ENCODE results near the gene FRAT1.
A peak's percentile ranks its signal among the peaks of the same experiment; 100 is the strongest.

FRAT1 gene

GRCh38 chr10:97355571-97355975 is 36.5 kb downstream of the FRAT1 start:
- Mint-ChIP-seq H3K4me3 (peak overlapping the region in 1 of 2 donors; percentile 25), H3K27ac (peak overlapping the region; percentile 60 to 78), H3K27me3 (no peaks in the 10 kb centered on the region), H3K9me3 (no peaks in the 10 kb centered on the region), H3K4me1 (ENCODE audit: low read depth in 2 of 2) (peaks cover 8 to 11% of the 10 kb centered on the region in 2 donors), H3K36me3 (ENCODE audit: insufficient read depth) (peaks cover 10% of the 10 kb centered on the region)
- DNase-seq (peak in 1 of 3 experiments; percentile 17), ATAC-seq (replicated peaks) (no peak)

- H3K4me3 Mint-ChIP-seq, result peak overlapping the region in 1 of 2 donors; percentile 25
- peak overlapping the region; percentile 60 to 78 for H3K27ac Mint-ChIP-seq
- peaks cover 10% of the 10 kb centered on the region for H3K36me3 Mint-ChIP-seq (ENCODE audit: insufficient read depth)
- DNase-seq (peak; percentile 13 to 28 (median 16)), ATAC-seq (replicated peaks) (peak; percentile 82)
- peaks cover 8 to 11% of the 10 kb centered on the region in 2 donors for H3K4me1 Mint-ChIP-seq (ENCODE audit: low read depth in 2 of 2)
- no peaks in the 10 kb centered on the region for H3K9me3 Mint-ChIP-seq
- no peaks in the 10 kb centered on the region for H3K27me3 Mint-ChIP-seq
Observed at GRCh38 chr10:97356318-97356914, 37.3 kb downstream of the FRAT1 start.

GRCh38 chr10:97356918-97357317 is 37.8 kb downstream of the FRAT1 start:
- H3K9me3 Mint-ChIP-seq, result no peaks in the 10 kb centered on the region
- H3K27ac Mint-ChIP-seq, result peak overlapping the region in 1 of 2 donors; percentile 69
- H3K4me3 Mint-ChIP-seq, result no peak overlapping the region
- peaks cover 8 to 11% of the 10 kb centered on the region in 2 donors for H3K4me1 Mint-ChIP-seq (ENCODE audit: low read depth in 2 of 2)
- ATAC-seq (replicated peaks) (no peak), DNase-seq (no peak)
- peaks cover 10% of the 10 kb centered on the region for H3K36me3 Mint-ChIP-seq (ENCODE audit: insufficient read depth)
- no peaks in the 10 kb centered on the region for H3K27me3 Mint-ChIP-seq

DNA sequence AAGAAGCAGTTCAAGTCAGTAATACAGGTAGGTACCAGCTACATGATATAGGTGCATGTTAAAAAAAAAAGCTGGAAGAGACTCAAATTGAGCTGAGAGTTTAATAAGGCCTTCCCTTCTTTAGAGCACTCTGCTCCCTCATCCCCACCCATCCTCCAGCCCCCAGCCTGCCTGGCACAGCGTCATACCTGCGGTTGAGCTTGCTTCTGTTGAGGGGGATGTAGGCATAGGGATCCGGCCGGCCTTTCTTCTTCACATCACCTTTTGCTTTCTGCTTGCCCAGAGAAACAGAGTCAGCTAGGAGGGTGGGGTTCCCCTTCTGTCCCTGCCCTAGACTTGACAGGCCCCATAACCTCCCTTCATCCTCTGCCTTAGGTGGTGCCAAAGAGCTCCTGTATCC is 39.3 kb downstream of the FRAT1 start:
- H3K9me3 Mint-ChIP-seq, result no peaks in the 10 kb centered on the region
- H3K27ac Mint-ChIP-seq, result peak overlapping the region; percentile 41 to 69
- no peaks in the 10 kb centered on the region for H3K27me3 Mint-ChIP-seq
- peaks cover 8 to 11% of the 10 kb centered on the region in 2 donors for H3K4me1 Mint-ChIP-seq (ENCODE audit: low read depth in 2 of 2)
- H3K36me3 Mint-ChIP-seq (ENCODE audit: insufficient read depth), result peaks cover 10% of the 10 kb centered on the region
- no peak overlapping the region for H3K4me3 Mint-ChIP-seq
- ATAC-seq (replicated peaks) (no peak), DNase-seq (no peak)

DNA sequence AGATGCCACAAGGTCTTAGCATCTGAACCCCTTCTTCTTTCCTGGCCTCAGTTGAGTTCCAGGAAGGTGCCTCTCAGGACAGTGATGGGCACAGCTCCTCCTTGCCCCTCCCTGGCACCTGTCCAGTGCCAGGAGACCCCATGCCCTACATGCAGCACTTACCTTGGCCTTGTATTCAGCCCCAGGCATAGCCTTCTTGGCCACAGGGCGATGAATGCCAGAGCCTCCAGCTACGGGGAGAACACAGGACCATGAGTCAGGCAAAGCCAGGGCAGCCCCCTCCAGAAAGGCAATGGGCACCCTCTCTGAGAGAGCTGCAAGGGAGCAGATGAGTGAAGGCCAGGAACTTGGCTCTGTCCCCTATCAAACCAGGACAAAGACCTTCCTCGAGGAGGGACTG is 39.7 kb downstream of the FRAT1 start:
- no peaks in the 10 kb centered on the region for H3K9me3 Mint-ChIP-seq
- no peak overlapping the region for H3K4me3 Mint-ChIP-seq
- H3K27ac Mint-ChIP-seq, result peak overlapping the region; percentile 41 to 69

GRCh38 chr10:97360705-97361536 is 41.9 kb downstream of the FRAT1 start:
- Mint-ChIP-seq H3K27ac (peak overlapping the region; percentile 55 to 75), H3K36me3 (ENCODE audit: insufficient read depth) (peaks cover 19% of the 10 kb centered on the region), H3K9me3 (no peaks in the 10 kb centered on the region), H3K27me3 (no peaks in the 10 kb centered on the region), H3K4me3 (no peak overlapping the region), H3K4me1 (ENCODE audit: low read depth in 2 of 2) (peaks cover 3 to 6% of the 10 kb centered on the region in 2 donors)
- ATAC-seq (replicated peaks) (no peak), DNase-seq (no peak)

More for the DNA sequence above, 39.7 kb downstream of the FRAT1 start:
- peaks cover 8 to 11% of the 10 kb centered on the region in 2 donors for H3K4me1 Mint-ChIP-seq (ENCODE audit: low read depth in 2 of 2)
- H3K27me3 Mint-ChIP-seq, result no peaks in the 10 kb centered on the region
- no peak for ATAC-seq (replicated peaks)
- no peak for DNase-seq
- peaks cover 10% of the 10 kb centered on the region for H3K36me3 Mint-ChIP-seq (ENCODE audit: insufficient read depth)

DNA sequence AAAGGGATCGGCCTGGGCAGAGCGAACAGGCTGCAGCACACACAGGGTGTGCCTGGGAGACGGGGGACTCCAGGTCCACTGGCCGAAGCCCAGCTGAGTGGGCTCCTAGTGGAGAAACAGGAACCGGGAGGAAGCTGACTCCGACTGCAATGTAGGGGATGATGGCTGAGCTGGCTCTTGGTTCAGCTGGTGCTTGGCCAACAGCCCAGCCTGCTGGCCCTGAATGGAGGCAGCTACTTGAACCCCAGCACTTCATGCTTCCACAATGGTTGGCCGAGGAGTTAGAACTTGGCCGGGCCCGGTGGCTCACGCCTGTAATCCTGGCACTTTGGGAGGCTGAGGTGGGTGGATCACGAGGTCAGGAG is 42.4 kb downstream of the FRAT1 start:
- no peak overlapping the region for H3K27ac Mint-ChIP-seq
- DNase-seq (no peak), ATAC-seq (replicated peaks) (no peak)
- peaks cover 21% of the 10 kb centered on the region for H3K36me3 Mint-ChIP-seq (ENCODE audit: insufficient read depth)
- H3K4me1 Mint-ChIP-seq (ENCODE audit: low read depth in 2 of 2), result no peaks in the 10 kb centered on the region
- H3K9me3 Mint-ChIP-seq, result no peaks in the 10 kb centered on the region
- no peak overlapping the region for H3K4me3 Mint-ChIP-seq
- H3K27me3 Mint-ChIP-seq, result no peaks in the 10 kb centered on the region

DNA sequence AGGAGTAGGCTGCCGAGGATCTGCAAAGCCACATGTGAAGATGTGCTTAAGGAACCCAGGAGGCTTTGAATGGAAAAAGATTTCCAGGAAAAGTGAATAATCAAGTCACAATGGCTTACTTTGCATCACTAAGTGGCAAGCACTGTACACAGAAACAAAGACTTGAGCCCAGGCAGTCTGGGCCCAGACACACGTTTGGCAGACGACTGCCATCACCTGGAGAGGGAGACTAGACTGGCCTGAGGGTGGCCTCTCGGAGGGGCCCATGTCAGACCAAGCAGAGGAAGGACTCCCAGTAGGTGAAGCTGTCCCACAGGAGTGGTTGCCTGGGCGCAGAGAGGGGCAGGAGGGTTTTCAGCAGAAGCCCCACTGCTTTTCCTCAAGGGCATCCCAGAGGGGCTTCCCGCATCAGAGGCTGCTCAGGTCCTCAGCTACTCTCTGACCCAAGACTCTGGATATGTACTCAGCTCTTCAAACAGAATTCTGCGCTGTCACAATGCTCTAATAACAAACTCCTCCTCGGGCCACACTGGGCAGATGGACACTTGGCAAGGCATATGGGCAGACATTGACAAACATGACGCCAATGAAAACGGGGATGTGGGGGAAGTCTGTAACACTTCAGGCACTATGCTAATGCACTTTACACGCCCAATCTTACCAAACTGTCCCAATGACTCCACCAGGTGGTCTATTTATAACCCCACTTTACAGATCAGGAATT is 43.4 kb downstream of the FRAT1 start:
- peak overlapping the region in 1 of 2 donors; percentile 52 for H3K27ac Mint-ChIP-seq
- H3K9me3 Mint-ChIP-seq, result no peaks in the 10 kb centered on the region
- H3K4me3 Mint-ChIP-seq, result no peak overlapping the region
- DNase-seq (no peak), ATAC-seq (replicated peaks) (no peak)
- no peaks in the 10 kb centered on the region for H3K27me3 Mint-ChIP-seq
- peaks cover 21% of the 10 kb centered on the region for H3K36me3 Mint-ChIP-seq (ENCODE audit: insufficient read depth)
- no peaks in the 10 kb centered on the region for H3K4me1 Mint-ChIP-seq (ENCODE audit: low read depth in 2 of 2)

DNA sequence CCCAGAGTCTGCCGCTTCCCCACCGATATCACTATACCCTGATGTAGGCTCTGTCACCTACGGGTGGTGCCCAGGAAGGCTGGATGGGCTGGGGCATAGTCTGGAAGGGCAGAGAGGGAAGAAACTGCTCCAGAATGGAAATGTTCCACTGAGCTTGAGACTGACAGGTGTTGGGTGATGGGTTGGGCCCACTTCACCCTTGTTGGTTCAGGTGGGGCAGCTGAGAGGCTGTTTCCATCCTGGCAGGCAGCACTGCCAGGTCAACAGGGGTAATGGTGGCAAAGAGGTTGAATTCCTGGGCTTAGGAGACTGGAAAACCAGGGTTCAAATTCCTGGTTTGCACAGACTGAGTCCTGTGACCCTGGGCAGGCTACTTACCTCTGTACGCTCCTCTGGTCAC is 44.0 kb downstream of the FRAT1 start:
- no peak for DNase-seq
- peaks cover 20% of the 10 kb centered on the region for H3K36me3 Mint-ChIP-seq (ENCODE audit: insufficient read depth)
- no peaks in the 10 kb centered on the region for H3K4me1 Mint-ChIP-seq (ENCODE audit: low read depth in 2 of 2)
- peak overlapping the region in 1 of 2 donors; percentile 52 for H3K27ac Mint-ChIP-seq
- no peak for ATAC-seq (replicated peaks)
- no peaks in the 10 kb centered on the region for H3K27me3 Mint-ChIP-seq
- no peaks in the 10 kb centered on the region for H3K9me3 Mint-ChIP-seq
- H3K4me3 Mint-ChIP-seq, result no peak overlapping the region

DNA sequence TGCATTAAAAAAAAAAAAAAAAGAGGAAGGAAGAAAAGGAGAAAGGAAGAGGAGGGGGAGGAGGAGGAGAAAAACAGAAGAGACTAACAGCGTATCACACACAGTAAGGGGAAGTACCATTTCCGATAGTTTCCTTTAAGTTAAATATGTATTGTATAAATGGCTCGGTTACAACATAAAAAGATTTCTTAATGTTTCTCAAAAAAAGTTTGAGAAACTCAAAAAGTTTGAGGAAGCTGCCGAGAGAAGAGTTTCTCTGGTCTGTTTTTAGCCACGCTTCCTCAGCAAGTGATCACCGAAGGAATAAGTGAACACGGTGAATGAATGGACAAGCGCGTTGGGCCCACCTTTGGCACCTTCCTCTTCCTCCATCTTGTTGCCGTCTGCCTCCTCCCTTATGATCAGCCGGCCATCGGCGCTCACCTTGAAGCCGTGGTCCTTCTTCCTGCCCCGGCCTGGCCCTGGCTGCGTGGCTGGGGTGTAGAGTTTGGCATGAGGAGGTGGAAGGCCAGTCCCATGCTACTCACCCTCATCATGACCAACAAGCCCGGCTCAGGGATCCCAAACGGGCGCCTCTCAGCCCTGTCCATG is 46.8 kb downstream of the FRAT1 start:
- peaks cover 0 to 2% of the 10 kb centered on the region in 2 donors for H3K4me1 Mint-ChIP-seq (ENCODE audit: low read depth in 2 of 2)
- H3K27me3 Mint-ChIP-seq, result no peaks in the 10 kb centered on the region
- no peak for DNase-seq
- H3K36me3 Mint-ChIP-seq (ENCODE audit: insufficient read depth), result peaks cover 27% of the 10 kb centered on the region
- H3K4me3 Mint-ChIP-seq, result no peak overlapping the region
- peak overlapping the region; percentile 58 to 63 for H3K27ac Mint-ChIP-seq
- ATAC-seq (replicated peaks), result peak; percentile 44
- H3K9me3 Mint-ChIP-seq, result no peaks in the 10 kb centered on the region

DNA sequence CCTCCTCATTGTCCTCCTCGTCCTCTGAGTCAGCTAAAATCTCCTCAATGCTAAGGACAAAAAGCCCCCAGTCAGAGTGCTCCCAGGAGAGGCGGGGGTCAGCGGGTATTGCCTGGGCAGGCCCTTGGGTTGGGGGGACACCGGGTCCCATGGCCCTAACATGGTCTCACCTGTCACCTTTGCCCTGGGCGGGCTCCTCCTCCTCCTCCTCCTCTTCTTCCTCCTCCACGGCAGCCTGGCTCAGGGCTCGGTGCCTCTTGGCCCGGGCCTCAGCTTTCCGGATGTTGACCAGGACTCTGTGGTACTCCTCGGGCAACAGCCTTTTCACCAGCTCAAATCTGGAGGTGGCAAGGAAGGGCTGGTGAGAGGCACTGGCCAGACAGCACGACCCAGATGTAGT is 47.5 kb downstream of the FRAT1 start:
- no peak overlapping the region for H3K4me3 Mint-ChIP-seq
- peaks cover 0 to 2% of the 10 kb centered on the region in 2 donors for H3K4me1 Mint-ChIP-seq (ENCODE audit: low read depth in 2 of 2)
- no peaks in the 10 kb centered on the region for H3K27me3 Mint-ChIP-seq
- no peaks in the 10 kb centered on the region for H3K9me3 Mint-ChIP-seq
- DNase-seq (no peak), ATAC-seq (replicated peaks) (no peak)
- H3K27ac Mint-ChIP-seq, result peak overlapping the region; percentile 58 to 63
- peaks cover 31% of the 10 kb centered on the region for H3K36me3 Mint-ChIP-seq (ENCODE audit: insufficient read depth)

GRCh38 chr10:97367126-97367649 is 48.1 kb downstream of the FRAT1 start:
- H3K27ac Mint-ChIP-seq, result peak overlapping the region in 1 of 2 donors; percentile 63
- DNase-seq (no peak), ATAC-seq (replicated peaks) (no peak)
- H3K36me3 Mint-ChIP-seq (ENCODE audit: insufficient read depth), result peaks cover 35% of the 10 kb centered on the region
- H3K4me1 Mint-ChIP-seq (ENCODE audit: low read depth in 2 of 2), result peaks cover 0 to 2% of the 10 kb centered on the region in 2 donors
- H3K9me3 Mint-ChIP-seq, result no peaks in the 10 kb centered on the region
- H3K4me3 Mint-ChIP-seq, result no peak overlapping the region
- H3K27me3 Mint-ChIP-seq, result no peaks in the 10 kb centered on the region
